CD4-positive, alpha-beta T cell (primary cell): ENCODE measurements around the gene SYNGR2. TPM values are rescaled to one million over a fixed set of nuclear protein-coding genes. Genes with fewer than 3 reads are reported as not detected.

Source experiments
- ATAC-seq: fragments of 200-7000 bp; cut with Tn5 transposase; one replicate; pipeline ENCODE4 v1.10.0; 2022; ENCODE audit warnings: mild to moderate bottlenecking; ENCODE audit not compliant: poor library complexity
- CTCF ChIA-PET: fragments of 350-600 bp; sonication (Branson Sonifier 250); formaldehyde crosslinking; loops from one replicate; lab custom pipeline; 2021; ENCODE audit warnings: antibody characterized with exemption, inconsistent platforms; lab: Charles Lee
- POLR2A ChIA-PET: fragments of 350-600 bp; sonication (Branson Sonifier 250); formaldehyde crosslinking; loops from one replicate; lab custom pipeline; 2021; ENCODE audit warnings: antibody characterized with exemption, inconsistent platforms; lab: Charles Lee
- DNase-seq, 14 experiments: peaks; one replicate each; pipeline ENCODE4 v3.0.0-alpha.2; 2013 to 2020; ENCODE audit warnings: mixed read lengths in 2 of 14
- H3K27ac ChIP-seq, 2 donors: one replicate each; pipeline versions ENCODE4 v1.5.1 to v1.7.0; 2013; ENCODE audit warnings: low read length in 2 of 2, low read depth in 1 of 2, mild to moderate bottlenecking in 1 of 2
- H3K27me3 ChIP-seq, 2 experiments: 1 replicate in 1 of 2; 2 replicates in 1 of 2; pipeline versions ENCODE4 v1.6.1 to v1.7.0; 2013; ENCODE audit warnings: low read length in 2 of 2, control low read depth in 1 of 2, mild to moderate bottlenecking in 1 of 2, moderate library complexity in 1 of 2; ENCODE audit not compliant: insufficient read depth in 2 of 2, control insufficient read depth in 1 of 2
- H3K36me3 ChIP-seq: one replicate; pipeline ENCODE4 v1.6.1; 2013; ENCODE audit warnings: low read length, control low read depth; ENCODE audit not compliant: insufficient read depth
- H3K4me1 ChIP-seq: one replicate; pipeline ENCODE4 v1.6.1; 2013; ENCODE audit warnings: low read length, control low read depth; ENCODE audit not compliant: insufficient read depth
- H3K4me3 ChIP-seq: one replicate; pipeline ENCODE4 v1.5.1; 2013; ENCODE audit warnings: mild to moderate bottlenecking, low read length, moderate library complexity
- H3K9me3 ChIP-seq, 2 experiments: 1 replicate in 1 of 2; 2 replicates in 1 of 2; pipeline versions ENCODE4 v1.6.1 to v1.7.0; 2013; ENCODE audit warnings: low read length in 2 of 2, mild to moderate bottlenecking in 2 of 2, control low read depth in 1 of 2, moderate library complexity in 1 of 2; ENCODE audit not compliant: control insufficient read depth in 1 of 2, insufficient read depth in 1 of 2
- H3K27ac Mint-ChIP-seq: one replicate; pipeline ENCODE4 v1.8.0; 2020; ENCODE audit warnings: mixed read lengths
- H3K27me3 Mint-ChIP-seq: one replicate; pipeline ENCODE4 v1.8.0; 2021; ENCODE audit warnings: mixed read lengths
- H3K36me3 Mint-ChIP-seq: one replicate; pipeline ENCODE4 v1.8.0; 2021; ENCODE audit warnings: low read depth, mixed read lengths
- H3K4me1 Mint-ChIP-seq: one replicate; pipeline ENCODE4 v1.8.0; 2021; ENCODE audit warnings: low read depth, mixed read lengths
- H3K4me3 Mint-ChIP-seq: one replicate; pipeline ENCODE4 v1.8.0; 2020; ENCODE audit warnings: mild to moderate bottlenecking, mixed read lengths
- H3K9me3 Mint-ChIP-seq: one replicate; pipeline ENCODE4 v1.8.0; 2020; ENCODE audit warnings: mixed read lengths
- CTCF ChIP-seq: fragments of 200-600 bp; IDR thresholded peaks from one replicate; pipeline ENCODE4 v1.8.0; 2022; ENCODE audit warnings: antibody characterized with exemption, mild to moderate bottlenecking
- intact Hi-C, 2 experiments: fragments of 100-400 bp; cut with DNase I in 1 of 2; cut with micrococcal nuclease in 1 of 2; formaldehyde crosslinking; loops; one replicate each; pipeline versions ENCODE4 v1.15.1 to v1.9.0; 2023 to 2025; cut with DNase I, micrococcal nuclease
- total RNA-seq, 174 experiments: library from RNA in 2 of 174; stranded (reverse) in 2 of 174; gene quantifications; one replicate each; pipeline ENCODE4 v1.2.3 and lab custom pipeline; 2021 to 2026

The SYNGR2 gene
- total RNA-seq, 2 experiments from 2014 or later = 34.9 to 41.3 TPM

GRCh38 chr17:78197147-78197832 lies 28.9 kb downstream of the SYNGR2 start:
- ChIA-PET POLR2A (no interaction called here), CTCF (interaction anchor here (0.7 to 1.0 kb wide), 2 partner anchors 41 to 100 kb away, joined by 3 read pairs; no protein-coding TSS in a partner anchor)
- no peak for TF ChIP-seq CTCF
- H3K4me3 ChIP-seq = no peak overlapping the region
- ATAC-seq (no peak), DNase-seq (no peak)
- no peaks in the 10 kb centered on the region for H3K9me3 ChIP-seq
- H3K9me3 Mint-ChIP-seq = no peaks in the 10 kb centered on the region
- H3K27ac Mint-ChIP-seq = no peak overlapping the region
- no peaks in the 10 kb centered on the region for H3K27me3 ChIP-seq
- H3K36me3 Mint-ChIP-seq = no peaks in the 10 kb centered on the region
- H3K27me3 Mint-ChIP-seq = no peaks in the 10 kb centered on the region
- no peaks in the 10 kb centered on the region for H3K36me3 ChIP-seq
- no peak overlapping the region for H3K4me3 Mint-ChIP-seq
- H3K4me1 Mint-ChIP-seq = no peaks in the 10 kb centered on the region
- peaks cover 3% of the 10 kb centered on the region for H3K4me1 ChIP-seq
- intact Hi-C loops = no loop called here
- H3K27ac ChIP-seq = no peak overlapping the region

GRCh38 chr17:78200451-78200850 lies 32.1 kb downstream of the SYNGR2 start:
- Histone ChIP-seq H3K9me3 (no peaks in the 10 kb centered on the region), H3K27ac (no peak overlapping the region), H3K27me3 (no peaks in the 10 kb centered on the region), H3K4me1 (peaks cover 3% of the 10 kb centered on the region), H3K4me3 (no peak overlapping the region), H3K36me3 (no peaks in the 10 kb centered on the region)
- Mint-ChIP-seq H3K27ac (no peak overlapping the region), H3K4me3 (no peak overlapping the region), H3K9me3 (no peaks in the 10 kb centered on the region), H3K4me1 (no peaks in the 10 kb centered on the region), H3K27me3 (no peaks in the 10 kb centered on the region), H3K36me3 (no peaks in the 10 kb centered on the region)
- no peak for TF ChIP-seq CTCF
- intact Hi-C loops = no loop called here
- ChIA-PET POLR2A (no interaction called here), CTCF (interaction anchor here (0.6 kb wide), 1 partner anchor 1196 kb away, joined by 3 read pairs; no protein-coding TSS in a partner anchor)
- no peak for DNase-seq
- no peak for ATAC-seq

- Histone ChIP-seq H3K4me1 (peaks cover 3% of the 10 kb centered on the region), H3K27me3 (no peaks in the 10 kb centered on the region), H3K9me3 (no peaks in the 10 kb centered on the region), H3K4me3 (no peak overlapping the region), H3K36me3 (no peaks in the 10 kb centered on the region), H3K27ac (no peak overlapping the region)
- Mint-ChIP-seq H3K27ac (no peak overlapping the region), H3K9me3 (no peaks in the 10 kb centered on the region), H3K27me3 (no peaks in the 10 kb centered on the region), H3K4me3 (no peak overlapping the region), H3K36me3 (no peaks in the 10 kb centered on the region), H3K4me1 (no peaks in the 10 kb centered on the region)
- ChIA-PET CTCF (interaction anchor here (0.6 kb wide), 1 partner anchor 9 kb away, joined by 3 read pairs; no protein-coding TSS in a partner anchor), POLR2A (interaction anchor here (0.6 kb wide), 1 partner anchor 111 kb away, joined by 3 read pairs; no protein-coding TSS in a partner anchor)
- no peak for TF ChIP-seq CTCF
- intact Hi-C loops = no loop called here
- DNase-seq (no peak), ATAC-seq (no peak)
Observed at GRCh38 chr17:78202666-78203065, 34.3 kb downstream of the SYNGR2 start.
